ENCODE results near the gene FRMPD4.

The FRMPD4 gene

GRCh38 chrX:12223650-12224049 is 85.4 kb downstream of the FRMPD4 start:
- no peak for DNase-seq

- DNase-seq, result no peak
Measured at GRCh38 chrX:12225107-12225506, 86.8 kb downstream of the FRMPD4 start.

GRCh38 chrX:12227412-12228041 is 89.3 kb downstream of the FRMPD4 start:
- no peak for DNase-seq

GRCh38 chrX:12228862-12229261 is 90.6 kb downstream of the FRMPD4 start:
- DNase-seq, result no peak

GRCh38 chrX:12229986-12230385 is 91.7 kb downstream of the FRMPD4 start:
- no peak for DNase-seq

DNA sequence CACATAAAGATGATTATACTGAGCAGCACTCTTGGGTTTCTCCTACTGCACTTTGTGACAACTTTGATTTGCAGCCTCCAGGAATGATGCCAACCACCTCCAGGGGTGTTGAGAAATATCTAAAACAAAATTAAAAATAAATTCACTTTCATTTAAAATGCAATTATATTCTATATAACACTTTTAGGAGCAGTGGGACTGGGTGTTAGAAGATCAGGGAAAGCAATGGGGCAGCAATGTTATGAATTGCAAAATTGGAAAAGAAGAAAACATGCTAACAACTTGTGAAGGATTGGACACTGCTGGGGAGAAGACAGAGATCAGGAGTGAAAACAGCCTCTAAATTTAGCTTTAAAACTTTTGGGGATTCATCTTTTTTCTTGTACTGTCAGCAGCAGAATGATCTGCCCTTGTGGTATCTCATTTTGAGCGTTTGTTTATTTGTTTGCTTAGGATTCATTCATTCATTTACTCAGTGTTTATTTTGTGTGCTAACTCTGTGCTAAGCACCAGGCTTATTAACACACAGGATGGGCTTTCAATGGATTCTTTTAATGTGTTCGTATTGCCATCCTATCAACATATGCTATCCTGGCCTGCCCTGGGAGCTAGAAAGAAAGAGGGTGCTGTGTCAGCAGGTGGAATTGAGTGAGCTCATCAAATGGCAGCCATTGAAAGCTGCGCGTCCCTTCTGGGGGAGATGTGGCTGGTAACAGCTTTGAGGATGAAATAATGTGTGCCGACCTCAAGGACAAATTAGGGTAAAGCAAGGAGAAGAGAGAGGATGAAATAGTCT is 96.5 kb downstream of the FRMPD4 start:
- no peak for DNase-seq

GRCh38 chrX:12236156-12236555 is 97.9 kb downstream of the FRMPD4 start:
- DNase-seq, result no peak

- DNase-seq, result no peak
Measured at GRCh38 chrX:12237131-12237530, 98.9 kb downstream of the FRMPD4 start.

- DNase-seq, result no peak
Measured at GRCh38 chrX:12237771-12238170, 99.5 kb downstream of the FRMPD4 start.

GRCh38 chrX:12239356-12240082 is 101.2 kb downstream of the FRMPD4 start:
- DNase-seq, result no peak

DNA sequence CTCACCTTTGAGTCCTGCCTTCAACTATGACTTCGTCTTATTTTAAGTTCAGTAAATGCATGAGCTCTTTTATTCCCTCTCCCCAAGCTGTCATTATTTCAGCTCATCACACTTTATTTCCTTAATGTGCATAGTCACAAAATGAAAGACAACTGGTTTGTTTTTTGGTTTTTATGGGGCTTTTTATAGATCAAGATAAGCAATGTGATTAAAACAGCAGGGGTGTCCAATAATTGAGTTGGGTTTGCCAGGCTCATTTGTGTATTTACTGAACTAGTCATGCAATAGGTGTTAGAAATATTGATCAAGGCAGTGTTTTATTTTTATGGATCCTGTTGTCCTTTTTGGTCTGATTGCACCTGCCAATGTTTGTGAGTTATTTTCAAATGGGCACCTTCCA is 102.2 kb downstream of the FRMPD4 start:
- no peak for DNase-seq

- DNase-seq, result no peak
Measured at GRCh38 chrX:12241026-12241425, 102.8 kb downstream of the FRMPD4 start.

- no peak for DNase-seq
Measured at GRCh38 chrX:12245650-12246645, 107.7 kb downstream of the FRMPD4 start.

GRCh38 chrX:12249997-12250396 is 111.7 kb downstream of the FRMPD4 start:
- no peak for DNase-seq

DNA sequence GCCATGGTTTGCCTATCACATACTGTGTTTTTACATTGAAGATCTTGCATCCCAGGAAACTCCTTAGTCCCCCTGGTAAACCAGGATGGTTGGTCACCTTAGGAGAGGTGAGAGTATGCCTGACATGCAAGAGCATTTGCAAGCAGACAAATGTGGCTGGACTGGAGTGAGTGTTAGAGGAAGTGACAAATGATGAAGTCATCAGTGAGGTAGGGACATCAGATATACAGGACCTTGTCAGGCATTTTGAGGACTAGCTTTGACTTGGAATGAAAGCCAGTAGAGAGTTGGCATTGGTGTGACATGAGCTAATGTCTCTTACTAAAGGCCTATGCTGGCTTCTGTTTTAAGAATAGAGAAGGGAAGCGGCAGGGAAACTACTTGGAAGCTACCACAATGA is 124.9 kb downstream of the FRMPD4 start:
- no peak for DNase-seq

DNA sequence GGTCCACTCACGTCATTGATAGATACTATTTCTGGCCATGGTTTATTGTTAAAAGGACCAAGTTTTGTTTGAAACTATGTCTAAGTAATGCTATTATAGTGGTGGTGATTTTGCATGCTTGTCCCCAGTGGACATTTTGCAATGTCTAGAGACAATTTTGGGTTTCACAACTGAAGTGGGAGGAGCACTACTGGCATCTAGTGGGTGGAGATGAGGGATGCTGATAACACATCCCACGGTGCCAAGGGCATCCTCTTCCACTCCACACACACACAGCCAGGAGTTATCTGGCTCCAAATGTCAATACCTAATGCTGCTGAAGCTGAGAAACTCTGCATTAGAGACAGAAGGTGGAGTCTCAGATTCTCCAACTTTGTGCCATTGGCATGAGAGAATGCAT is 131.2 kb downstream of the FRMPD4 start:
- no peak for DNase-seq

GRCh38 chrX:12278151-12278550 is 139.9 kb downstream of the FRMPD4 start:
- DNase-seq, result no peak

DNA sequence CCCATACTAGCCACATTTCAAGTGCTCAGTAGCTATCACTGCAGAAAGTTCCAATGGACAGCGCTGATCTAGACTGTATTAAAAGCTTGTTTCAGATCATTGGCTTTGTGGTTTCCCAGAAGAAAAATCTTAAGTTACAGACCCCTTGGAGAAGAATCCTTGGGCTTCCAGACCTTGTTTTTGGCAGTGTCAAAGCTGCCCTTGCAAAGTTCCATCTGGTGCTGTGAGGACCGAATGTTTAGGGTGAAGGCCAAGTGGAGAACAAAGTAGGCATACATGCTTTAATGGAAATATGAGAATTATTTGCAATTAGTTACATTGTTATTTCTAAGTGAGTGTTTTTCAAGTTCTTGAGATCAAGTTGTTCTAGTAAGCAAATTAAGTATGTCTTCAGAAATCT is 144.7 kb downstream of the FRMPD4 start:
- DNase-seq, result no peak

DNA sequence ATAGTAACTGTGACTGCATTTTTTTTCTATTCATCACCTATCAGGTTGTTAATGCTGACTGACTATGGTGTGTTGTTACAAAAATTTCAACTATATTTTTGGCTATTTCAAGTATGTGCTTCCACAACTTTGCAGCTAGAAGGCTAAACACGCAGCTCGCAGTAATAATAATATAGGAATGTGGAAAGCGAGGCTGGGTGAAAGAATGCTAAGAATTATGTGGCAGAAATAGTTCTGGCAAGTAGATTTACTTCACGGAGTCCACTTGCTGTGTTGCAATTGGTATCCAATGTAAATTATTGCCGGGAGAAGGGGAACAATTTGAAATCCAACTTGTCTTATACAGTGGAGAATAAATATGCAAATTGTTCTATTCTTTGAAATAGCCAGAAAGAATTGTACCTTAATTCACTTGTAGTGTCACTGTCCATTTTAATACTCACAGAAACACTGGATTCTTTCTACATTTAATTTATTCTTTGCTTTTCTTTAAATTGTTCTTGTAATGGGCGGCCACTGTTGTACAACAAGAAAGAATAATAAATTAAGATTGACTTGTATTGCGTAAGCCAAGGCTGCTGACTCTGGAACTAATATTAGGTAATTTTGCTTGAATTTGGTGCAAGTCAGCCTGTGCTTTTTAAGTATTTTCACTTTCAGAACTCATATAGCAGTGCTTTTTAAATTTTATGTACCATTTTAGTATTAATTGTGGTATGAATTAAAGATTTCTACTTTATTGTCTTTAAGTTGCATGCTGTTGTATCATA is 154.9 kb downstream of the FRMPD4 start:
- DNase-seq, result no peak

DNA sequence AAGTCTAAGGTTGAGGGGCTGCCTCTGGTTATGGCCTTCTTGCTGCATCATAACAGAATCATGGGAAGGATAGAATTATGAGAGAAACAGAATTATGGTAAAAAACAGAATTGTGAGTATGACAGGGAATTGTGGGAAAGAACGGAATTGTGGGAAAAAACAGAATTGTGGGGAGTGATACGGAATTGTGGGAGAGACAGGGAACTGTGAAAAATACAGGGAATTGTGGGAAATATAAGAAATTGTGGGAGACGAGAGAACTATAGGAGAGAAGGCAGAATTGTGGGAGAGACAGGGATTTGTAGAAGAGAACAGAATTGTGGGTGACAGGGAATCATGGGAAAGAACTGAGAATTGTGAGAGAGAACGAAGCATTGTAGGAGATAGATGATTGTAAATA is 159.1 kb downstream of the FRMPD4 start:
- no peak for DNase-seq

DNA sequence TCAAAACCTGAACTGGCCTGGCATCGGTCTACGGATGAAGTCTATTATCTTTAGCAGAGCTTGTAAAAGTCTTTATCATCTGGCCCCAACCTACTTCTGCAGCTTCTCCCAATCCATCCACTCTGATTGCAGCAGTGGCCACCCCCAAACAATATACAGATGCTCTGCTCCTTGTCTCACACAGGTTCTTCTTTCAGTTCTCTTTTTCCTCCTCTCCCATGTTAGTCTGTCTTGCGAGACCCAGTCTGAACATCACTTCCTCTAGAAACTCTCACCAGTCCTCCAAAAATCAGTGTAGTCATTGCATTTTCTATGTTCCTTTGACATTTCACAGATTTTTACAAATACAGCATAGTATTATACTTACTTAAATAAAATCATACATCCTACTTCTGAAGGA is 163.0 kb downstream of the FRMPD4 start:
- DNase-seq, result no peak

DNA sequence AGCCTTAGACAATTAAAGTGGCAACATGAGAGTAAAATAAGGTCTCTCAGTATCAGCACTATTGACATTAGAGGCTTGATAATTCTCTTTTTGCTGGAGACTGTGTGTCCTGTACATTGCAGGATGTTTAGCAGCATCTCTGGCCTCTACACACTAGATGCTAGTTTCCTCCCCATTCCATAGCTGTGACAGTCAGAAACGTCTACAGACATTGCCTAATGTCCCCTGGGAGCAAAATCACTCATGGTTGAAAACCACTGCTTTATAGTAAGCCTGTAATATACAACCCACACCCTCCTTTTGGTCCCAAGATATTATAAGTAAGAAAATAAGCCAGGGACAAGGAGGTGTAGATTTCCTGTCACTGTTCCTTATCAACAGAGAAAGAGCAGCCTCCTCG is 166.0 kb downstream of the FRMPD4 start:
- no peak for DNase-seq

Data from NCI-H2171 treated with DMSO at 0.1 percent for 48 hours (cell line).